ENCODE data around the gene RAB37.

RAB37 gene

GRCh38 chr17:74760404-74761105 is 23.5 kb downstream of the RAB37 start:
- in situ Hi-C loops (cut with HindIII; ENCODE audit: low sequenced_read_pairs) = no loop called here

GRCh38 chr17:74761419-74761818 is 24.4 kb downstream of the RAB37 start:
- in situ Hi-C loops (cut with HindIII; ENCODE audit: low sequenced_read_pairs) = no loop called here

GRCh38 chr17:74761931-74762330 is 24.9 kb downstream of the RAB37 start:
- in situ Hi-C loops (cut with HindIII; ENCODE audit: low sequenced_read_pairs) = no loop called here

GRCh38 chr17:74763565-74764387 is 26.7 kb downstream of the RAB37 start:
- in situ Hi-C loops (cut with HindIII; ENCODE audit: low sequenced_read_pairs) = no loop called here

- in situ Hi-C loops (cut with HindIII; ENCODE audit: low sequenced_read_pairs) = no loop called here
Observed at GRCh38 chr17:74764751-74765286, 27.8 kb downstream of the RAB37 start.

- in situ Hi-C loops (cut with HindIII; ENCODE audit: low sequenced_read_pairs) = no loop called here
Observed at GRCh38 chr17:74766413-74766812, 29.4 kb downstream of the RAB37 start.

- in situ Hi-C loops (cut with HindIII; ENCODE audit: low sequenced_read_pairs) = no loop called here
Observed at GRCh38 chr17:74767111-74767516, 30.1 kb downstream of the RAB37 start.

- in situ Hi-C loops (cut with HindIII; ENCODE audit: low sequenced_read_pairs) = no loop called here
Observed at GRCh38 chr17:74768069-74768762, 31.2 kb downstream of the RAB37 start.

- in situ Hi-C loops (cut with HindIII; ENCODE audit: low sequenced_read_pairs) = no loop called here
Observed at GRCh38 chr17:74768763-74769114, 31.7 kb downstream of the RAB37 start.

- in situ Hi-C loops (cut with HindIII; ENCODE audit: low sequenced_read_pairs) = no loop called here
Observed at GRCh38 chr17:74769266-74769855, 32.3 kb downstream of the RAB37 start.

- in situ Hi-C loops (cut with HindIII; ENCODE audit: low sequenced_read_pairs) = no loop called here
Observed at GRCh38 chr17:74769856-74770497, 32.9 kb downstream of the RAB37 start.

- in situ Hi-C loops (cut with HindIII; ENCODE audit: low sequenced_read_pairs) = no loop called here
Observed at GRCh38 chr17:74770498-74771318, 33.7 kb downstream of the RAB37 start.

- in situ Hi-C loops (cut with HindIII; ENCODE audit: low sequenced_read_pairs) = no loop called here
Observed at GRCh38 chr17:74771319-74771914, 34.4 kb downstream of the RAB37 start.

- in situ Hi-C loops (cut with HindIII; ENCODE audit: low sequenced_read_pairs) = no loop called here
Observed at GRCh38 chr17:74772053-74772452, 35.0 kb downstream of the RAB37 start.

GRCh38 chr17:74773414-74773813 is 36.4 kb downstream of the RAB37 start:
- in situ Hi-C loops (cut with HindIII; ENCODE audit: low sequenced_read_pairs) = no loop called here

- in situ Hi-C loops (cut with HindIII; ENCODE audit: low sequenced_read_pairs) = no loop called here
Observed at GRCh38 chr17:74773871-74774286, 36.8 kb downstream of the RAB37 start.

GRCh38 chr17:74775409-74776043 is 38.5 kb downstream of the RAB37 start:
- in situ Hi-C loops (cut with HindIII; ENCODE audit: low sequenced_read_pairs) = no loop called here

GRCh38 chr17:74776044-74776962 is 39.2 kb downstream of the RAB37 start, which contains the start of gene NAT9:
TSS of gene NAT9 (minus strand) at chr17:74776345. CDS start at chr17:74775698, 647 bp downstream.
- in situ Hi-C loops (cut with HindIII; ENCODE audit: low sequenced_read_pairs) = no loop called here
